ENCODE measurements around the gene PSMD2.

GRCh38 chr3:184321666-184322065 is 22.6 kb downstream of the PSMD2 start:
- TF ChIP-seq CTCF (IDR thresholded peaks at IDR 0.05) (no peak), POLR2A (IDR thresholded peaks at IDR 0.05) (no peak)

Data from heart left ventricle (tissue), 13 donors.